HUDEP-2 (cell line): ENCODE results near the gene SPOCD1.
A peak's percentile ranks its signal among the peaks of the same experiment; 100 is the strongest.

Source experiments
- DNase-seq, 76 experiments: peaks; one replicate each; lab custom pipeline; 2025; ENCODE audit not compliant: unreplicated experiment in 76 of 76; lab: John Stamatoyannopoulos, UW

Gene SPOCD1

GRCh38 chr1:31788825-31789256 lies 27.0 kb downstream of the SPOCD1 start:
- DNase-seq = peak in 3 of 76 experiments; percentile 41 to 58 (median 43)

DNA sequence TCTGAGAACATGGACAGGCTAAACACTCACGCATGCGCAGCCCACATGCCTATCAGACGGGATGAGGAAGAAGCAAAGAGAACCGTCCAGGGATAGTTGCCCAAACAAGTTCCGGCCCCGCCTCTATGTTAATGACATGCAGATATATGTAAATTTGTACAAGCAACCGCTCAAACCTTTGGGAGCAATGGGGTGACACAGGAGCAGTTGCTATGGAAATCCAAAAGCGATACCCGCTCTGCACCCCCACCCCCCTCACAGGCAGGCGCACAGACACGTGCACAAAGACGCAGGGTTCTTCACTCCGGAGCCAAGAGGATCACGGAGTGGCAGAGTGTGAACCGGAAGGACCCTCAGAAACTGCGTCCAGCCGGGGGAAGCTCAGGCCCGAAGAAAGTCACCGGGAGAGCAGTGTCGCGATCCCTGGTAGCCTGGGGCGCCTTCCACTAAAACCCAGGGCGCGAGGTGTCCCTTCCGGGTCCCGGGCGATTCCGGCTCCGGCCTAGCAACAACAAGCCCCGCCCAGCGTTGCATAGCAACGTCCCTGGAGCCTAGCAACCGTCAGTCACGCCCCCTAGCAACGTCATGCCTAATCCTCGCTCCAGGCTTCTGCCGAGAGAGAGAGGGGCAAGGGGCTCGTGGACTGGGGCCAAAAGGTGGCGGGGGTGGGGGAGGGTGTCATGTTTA lies 27.5 kb downstream of the SPOCD1 start:
- peak in 73 of 76 experiments; percentile 15 to 86 (median 70) for DNase-seq

DNA sequence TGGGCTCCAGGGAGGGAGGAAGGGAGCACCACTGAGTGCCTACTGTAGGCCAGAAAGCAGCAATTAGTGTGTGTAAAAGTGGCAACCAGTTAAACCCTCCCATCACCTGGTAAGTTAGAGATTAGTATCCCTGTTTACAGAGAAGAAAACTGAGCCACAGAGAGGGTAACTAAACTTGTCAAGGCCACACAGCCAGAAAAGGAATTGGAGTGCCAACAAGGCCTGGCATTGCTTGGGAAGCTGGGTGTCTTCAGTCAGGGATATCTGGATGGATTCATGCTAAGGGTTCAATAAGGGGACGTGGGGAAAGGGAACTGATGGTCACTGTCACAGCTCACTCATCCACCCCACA lies 28.1 kb downstream of the SPOCD1 start:
- no peak for DNase-seq

DNA sequence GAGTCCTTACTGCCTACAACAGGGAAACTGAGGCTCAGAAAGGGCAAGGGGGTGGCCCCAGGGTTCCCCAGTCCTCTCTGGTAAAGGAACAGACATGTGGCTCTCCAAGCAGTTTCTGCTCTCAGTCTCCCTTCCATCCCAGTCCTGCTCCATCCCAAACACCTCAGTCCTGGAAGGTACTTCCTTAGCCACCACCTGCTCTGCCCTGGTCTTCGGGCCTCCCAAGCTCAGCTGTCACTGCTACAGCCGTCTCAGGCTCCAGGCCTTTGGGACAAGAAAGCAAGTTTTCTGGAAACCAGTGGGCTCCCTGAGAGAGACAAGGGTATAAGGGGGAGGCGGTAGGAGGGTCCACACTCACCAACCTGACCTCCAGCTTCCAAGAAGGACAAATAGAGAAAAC lies 28.6 kb downstream of the SPOCD1 start:
- DNase-seq = no peak

DNA sequence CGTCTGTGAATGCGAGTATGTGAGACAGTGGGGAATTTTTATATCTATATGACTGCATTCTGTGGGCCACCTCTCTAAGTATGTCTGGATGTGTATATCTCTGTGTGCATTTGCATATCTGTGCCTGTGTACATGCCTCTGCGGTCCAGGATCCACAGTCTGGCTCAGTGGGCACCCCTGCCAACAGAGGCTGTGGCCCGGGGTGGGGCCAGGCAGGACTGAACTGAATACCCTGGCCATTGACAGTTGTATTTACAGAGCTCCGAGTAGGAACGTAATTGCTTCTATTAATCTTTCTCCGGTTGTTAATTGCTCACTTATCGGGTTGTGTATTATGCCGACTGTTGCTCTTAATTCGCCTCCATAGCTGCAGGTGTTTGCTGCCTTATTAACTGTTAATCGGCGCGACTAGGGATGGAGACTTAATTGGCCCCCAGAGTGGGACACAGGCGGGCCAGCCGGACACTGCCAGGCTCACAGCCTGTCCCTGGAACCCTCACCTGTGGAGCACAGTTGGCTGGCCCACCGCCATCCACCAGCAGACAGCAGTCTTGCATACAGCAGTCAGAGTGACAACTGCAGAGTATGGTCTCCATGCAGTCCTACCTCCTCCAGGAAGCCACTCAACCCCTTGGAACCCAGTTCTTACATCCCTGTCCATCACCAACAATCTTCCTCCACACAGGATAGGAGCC lies 29.3 kb downstream of the SPOCD1 start:
- DNase-seq = peak in 7 of 76 experiments; percentile 10 to 33 (median 18)

- no peak for DNase-seq
Observed at GRCh38 chr1:31785947-31786290, 29.9 kb downstream of the SPOCD1 start.

DNA sequence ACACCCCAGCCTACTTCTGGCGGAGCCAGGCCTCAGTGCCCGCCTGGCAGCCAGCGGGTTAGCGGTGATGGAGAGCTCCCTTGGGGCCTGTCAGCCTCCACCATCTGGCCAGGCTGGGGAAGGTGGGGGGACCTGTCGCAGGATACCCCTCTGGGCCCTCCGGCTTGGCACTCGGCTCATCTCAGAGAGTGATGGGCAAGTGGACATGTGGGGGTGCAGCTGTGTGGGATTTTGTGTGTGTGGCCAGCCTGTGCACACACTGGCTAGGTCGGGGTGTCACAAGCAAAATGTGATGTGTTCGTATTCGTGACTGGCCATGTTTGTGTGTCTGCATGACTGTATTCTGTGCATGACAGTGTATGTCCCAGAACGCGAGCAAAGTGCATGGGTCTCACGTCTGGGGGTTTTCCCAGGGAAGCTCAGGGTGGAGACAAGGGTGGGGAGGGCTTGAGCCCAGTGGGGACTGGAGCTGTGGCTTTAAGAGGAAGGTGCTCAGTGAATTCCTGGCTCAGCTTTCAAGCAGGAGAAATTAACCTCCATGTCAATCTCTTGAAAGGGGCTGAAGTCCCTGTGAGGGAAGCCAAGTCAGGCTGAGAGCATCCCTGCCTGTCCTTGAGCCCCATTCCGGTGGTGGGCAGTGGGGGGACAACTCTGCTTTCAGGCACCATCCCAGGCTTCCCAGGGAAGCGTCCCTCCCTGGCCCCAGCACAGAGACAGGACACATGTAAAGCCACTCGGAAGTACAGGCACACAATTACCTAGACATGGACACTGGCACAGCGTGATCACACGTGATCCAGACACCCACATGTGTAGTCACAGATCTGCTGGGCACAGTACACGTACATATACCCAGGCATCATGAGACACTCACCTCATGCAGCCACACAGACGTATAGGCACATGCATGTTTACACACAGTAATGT lies 30.5 kb downstream of the SPOCD1 start:
- DNase-seq = no peak

GRCh38 chr1:31784356-31785019 lies 31.3 kb downstream of the SPOCD1 start:
- DNase-seq = no peak

DNA sequence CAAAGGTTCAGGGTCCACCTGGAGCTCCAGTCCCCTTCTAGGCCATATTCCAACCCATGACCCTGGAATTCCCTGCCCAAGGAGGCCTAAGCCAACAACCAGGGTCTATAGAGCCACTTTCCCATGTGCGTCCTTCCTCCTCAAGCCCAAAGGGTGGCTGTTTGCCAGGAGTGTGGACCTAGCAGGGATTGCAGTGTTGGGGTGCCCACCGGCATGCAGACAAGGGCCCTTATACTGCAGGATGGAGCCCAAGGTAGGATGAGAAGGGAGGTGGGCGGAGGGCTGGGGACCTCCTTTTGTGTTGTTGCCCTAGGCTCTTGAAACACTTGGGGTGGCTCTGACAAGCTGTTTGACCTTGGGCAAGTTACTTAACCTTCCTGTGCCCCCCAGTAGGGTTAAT lies 32.0 kb downstream of the SPOCD1 start:
- DNase-seq = no peak

DNA sequence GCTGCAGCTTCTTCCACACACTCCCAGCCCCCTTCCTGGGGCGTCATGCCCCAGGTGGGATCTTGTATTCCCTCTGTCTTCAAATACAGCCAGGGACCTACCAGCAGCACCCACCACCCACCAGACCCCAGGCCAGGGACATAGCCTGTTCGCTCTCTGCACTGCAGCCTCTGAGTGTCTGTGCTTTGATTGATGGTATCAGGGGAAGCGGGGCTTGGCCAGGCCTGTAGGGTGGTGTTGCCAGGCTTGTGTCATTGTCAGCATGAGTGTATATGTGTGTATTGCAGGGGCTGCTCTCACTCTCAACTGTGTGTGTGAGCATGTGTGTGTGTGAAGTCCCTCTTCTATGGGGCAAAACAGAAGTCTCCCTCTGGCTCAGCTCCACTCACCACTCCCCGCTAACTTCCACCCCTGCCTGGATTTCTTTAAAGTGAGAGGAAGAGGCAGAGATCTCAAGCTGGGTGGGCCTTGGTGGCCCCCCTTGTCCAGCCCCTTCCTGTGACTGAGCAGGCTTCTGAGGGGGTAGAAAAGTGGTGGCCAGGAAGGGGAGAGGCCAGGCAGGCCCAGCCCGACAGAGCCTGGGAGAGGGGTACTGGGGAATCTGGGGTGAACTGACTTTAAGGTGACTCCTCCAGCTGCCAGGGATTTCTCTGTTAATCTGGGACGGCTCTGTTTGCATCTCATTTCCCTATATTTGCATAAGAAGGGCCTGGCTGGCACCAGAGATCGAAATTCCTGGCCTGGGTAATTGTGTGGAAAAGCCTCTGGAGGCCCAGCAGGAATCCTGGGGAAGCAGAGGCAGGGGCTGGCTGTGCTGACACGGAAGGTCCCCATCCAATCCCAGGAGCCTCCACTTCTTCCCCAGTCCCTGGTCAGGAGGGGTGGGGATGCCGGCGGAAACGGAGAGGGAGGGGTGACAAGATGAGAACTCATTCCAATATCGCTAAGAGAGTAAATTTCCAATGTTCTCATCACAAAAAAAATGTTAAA lies 33.1 kb downstream of the SPOCD1 start:
- no peak for DNase-seq

GRCh38 chr1:31781756-31782371 lies 34.0 kb downstream of the SPOCD1 start:
- DNase-seq = no peak

DNA sequence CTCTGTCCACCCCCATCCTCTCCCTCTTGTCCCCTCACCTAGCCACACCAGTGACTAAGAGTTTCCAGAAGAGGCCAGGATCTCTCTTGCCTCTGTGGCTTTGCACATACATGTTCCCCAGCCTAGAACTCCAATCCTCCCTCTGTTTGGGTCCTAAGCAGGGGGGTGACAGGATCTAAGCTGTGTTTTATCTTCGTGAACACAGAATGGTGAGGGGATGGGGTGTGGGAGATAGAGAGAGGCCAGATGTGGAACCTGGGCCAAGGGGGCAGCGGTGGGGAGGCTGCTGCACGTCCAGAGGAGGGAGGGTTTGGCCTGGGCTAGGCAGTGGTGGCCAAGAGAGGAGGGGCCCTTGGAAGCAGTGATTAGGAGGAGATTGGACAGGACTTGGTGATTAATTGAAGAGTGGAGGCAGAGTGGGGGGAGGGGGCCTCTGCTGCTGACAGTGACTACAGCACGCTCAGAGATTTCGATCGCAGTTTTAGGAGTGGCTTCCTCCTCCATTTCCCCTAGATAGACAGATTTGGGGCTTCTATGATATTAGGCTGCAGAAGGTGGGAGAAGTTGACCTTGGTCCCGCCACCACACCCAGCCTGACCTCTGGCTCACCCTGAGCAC lies 34.6 kb downstream of the SPOCD1 start:
- peak in 5 of 76 experiments; percentile 11 to 47 (median 32) for DNase-seq

- DNase-seq = no peak
Observed at GRCh38 chr1:31780632-31781031, 35.2 kb downstream of the SPOCD1 start.

GRCh38 chr1:31779687-31780086 lies 36.1 kb downstream of the SPOCD1 start:
- no peak for DNase-seq

- DNase-seq = no peak
Observed at GRCh38 chr1:31778763-31779488, 36.9 kb downstream of the SPOCD1 start.

GRCh38 chr1:31776516-31776915 lies 39.3 kb downstream of the SPOCD1 start:
- DNase-seq = no peak

- no peak for DNase-seq
Observed at GRCh38 chr1:31776032-31776431, 39.8 kb downstream of the SPOCD1 start.
